Fibroblast of pulmonary artery (primary cell): ENCODE measurements around the gene GID8.

Source experiments
- DNase-seq: peaks from one replicate; pipeline ENCODE4 v3.0.0-alpha.2; 2010; ENCODE audit warnings: low read depth
- H3K4me3 ChIP-seq: replicated peaks from 2 replicates; pipeline ENCODE4 v1.5.1; 2011; ENCODE audit warnings: low read depth, mild to moderate bottlenecking, control low read depth, low read length, moderate library complexity
- CTCF ChIP-seq: IDR thresholded peaks from 2 replicates; pipeline ENCODE4 v1.5.1; 2011; ENCODE audit warnings: mild to moderate bottlenecking, control low read depth, low read length, inconsistent platforms; ENCODE audit errors: missing control alignments

The GID8 gene

GRCh38 chr20:62989201-62989601 lies 51.3 kb downstream of the GID8 start:
- DNase-seq, result no peak

GRCh38 chr20:62990306-62990825 lies 52.4 kb downstream of the GID8 start:
- H3K4me3 ChIP-seq, result no peak overlapping the region
- no peak for DNase-seq
- no peak for TF ChIP-seq CTCF

More at GRCh38 chr20:62989201-62989601, 51.3 kb downstream of the GID8 start:
- H3K4me3 ChIP-seq, result no peak overlapping the region
- TF ChIP-seq CTCF, result no peak

DNA sequence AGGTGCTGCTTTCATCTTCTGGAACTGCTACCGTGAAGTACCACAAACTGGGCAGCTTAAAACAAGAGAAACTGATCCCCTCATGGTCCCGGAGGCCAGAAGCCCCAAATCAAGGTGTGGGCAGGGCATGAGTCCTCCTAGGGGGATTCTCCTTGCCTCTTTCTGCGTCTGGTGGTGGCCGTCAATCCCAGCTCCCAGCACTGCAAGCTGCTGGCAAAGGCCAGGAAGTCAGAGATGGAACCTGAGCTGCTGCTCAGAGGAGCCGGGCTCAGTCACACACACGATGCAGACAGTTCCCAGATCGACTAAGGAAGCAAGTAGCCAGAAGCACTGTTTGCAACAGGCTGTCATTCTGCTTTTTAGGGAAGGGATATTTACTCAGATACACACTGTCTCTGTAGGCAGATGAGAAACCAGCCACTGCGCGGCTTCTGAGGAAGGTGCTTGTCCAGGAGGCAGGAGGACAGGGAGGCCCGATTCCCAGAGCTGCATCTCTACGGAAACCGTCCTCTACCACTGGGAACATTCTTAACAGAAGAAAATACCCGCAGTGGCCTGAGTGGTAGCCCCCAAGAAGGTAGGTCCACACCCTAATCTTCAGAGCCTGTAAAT lies 53.4 kb downstream of the GID8 start:
- no peak for DNase-seq
- no peak for TF ChIP-seq CTCF
- no peak overlapping the region for H3K4me3 ChIP-seq

GRCh38 chr20:62991863-62992262 lies 53.9 kb downstream of the GID8 start:
- no peak for TF ChIP-seq CTCF
- DNase-seq, result no peak

DNA sequence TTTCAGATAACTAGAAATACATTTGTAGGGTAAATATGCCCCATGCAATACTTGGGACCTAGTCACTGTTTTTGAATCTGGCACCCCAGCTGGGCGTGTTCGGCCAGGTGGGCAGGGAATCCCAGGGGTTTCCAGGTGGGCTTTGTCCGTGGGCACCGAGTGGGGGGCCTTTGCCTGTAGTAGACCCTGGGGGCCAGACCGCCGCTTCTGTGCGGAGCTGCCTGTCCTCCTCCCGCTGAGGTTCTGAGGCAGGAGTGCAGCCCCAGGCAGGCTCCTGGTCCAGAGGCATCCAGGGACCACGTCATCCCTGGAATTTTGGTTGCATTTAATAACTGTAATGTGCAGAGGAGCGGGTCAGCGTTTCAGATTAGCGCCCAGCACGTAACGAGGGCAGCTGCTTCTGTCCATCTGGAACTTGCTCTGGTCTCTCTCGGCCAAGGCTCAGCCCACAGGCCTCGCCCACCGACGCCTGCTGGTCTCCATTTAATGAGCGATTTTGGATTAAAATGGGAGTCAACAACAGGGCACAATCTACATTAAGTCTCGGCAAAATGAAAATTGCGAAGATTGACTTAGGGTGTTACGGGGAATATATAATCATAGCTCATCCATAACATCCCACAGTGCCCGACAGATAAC lies 56.0 kb downstream of the GID8 start:
- H3K4me3 ChIP-seq, result no peak overlapping the region
- TF ChIP-seq CTCF, result no peak
- no peak for DNase-seq

More at GRCh38 chr20:62991863-62992262, 53.9 kb downstream of the GID8 start:
- no peak overlapping the region for H3K4me3 ChIP-seq

DNA sequence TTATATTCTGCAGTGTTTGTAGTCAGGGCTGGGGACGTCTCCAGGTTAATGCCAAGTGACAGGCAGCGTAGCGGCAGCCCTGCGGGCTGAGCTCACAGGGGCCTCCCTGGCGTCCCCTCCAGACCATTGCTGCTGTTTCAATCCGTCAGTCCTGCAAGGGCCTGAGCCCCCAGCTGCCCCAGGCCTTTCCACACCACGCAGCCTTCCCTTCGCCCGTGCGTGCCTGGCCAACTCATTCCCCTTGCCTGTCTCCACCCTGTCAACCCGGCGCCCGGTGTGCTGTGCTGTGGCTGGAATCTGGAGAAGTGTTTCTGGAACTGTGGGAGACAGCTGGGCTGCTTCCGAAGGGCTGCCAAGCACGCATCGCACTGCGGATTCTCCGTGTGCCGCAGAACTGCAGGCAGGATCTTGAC lies 56.9 kb downstream of the GID8 start:
- TF ChIP-seq CTCF, result no peak
- H3K4me3 ChIP-seq, result no peak overlapping the region
- no peak for DNase-seq
